HG02759 (cell line): ENCODE measurements around the gene CACNA1H.
"Not testable (repeated sequence)": the region's sequence is repeated elsewhere in the genome, so short reads cannot be mapped to it uniquely, and the experiment has no call there.

ENCODE experiments used
- ATAC-seq: cut with Tn5 transposase; IDR thresholded peaks from one replicate; pipeline ENCODE4 v1.9.1; 2021; ENCODE audit warnings: mild to moderate bottlenecking, moderate library complexity; ENCODE audit not compliant: unreplicated experiment

The CACNA1H gene

DNA sequence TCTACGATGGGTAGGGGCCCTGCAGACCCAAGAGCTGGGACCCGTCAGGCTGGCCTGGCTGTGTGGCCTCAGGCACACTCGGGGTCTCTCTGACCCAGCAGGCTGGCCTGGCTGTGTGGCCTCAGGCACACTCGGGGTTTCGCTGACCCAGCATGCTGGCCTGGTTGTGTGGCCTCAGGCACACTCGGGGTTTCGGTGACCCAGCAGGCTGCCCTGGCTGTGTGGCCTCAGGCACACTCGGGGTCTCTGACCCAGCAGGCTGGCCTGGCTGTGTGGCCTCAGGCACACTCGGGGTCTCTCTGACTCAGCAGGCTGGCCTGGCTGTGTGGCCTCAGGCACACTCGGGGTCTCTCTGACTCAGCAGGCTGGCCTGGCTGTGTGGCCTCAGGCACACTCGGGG, 37.9 kb downstream of the CACNA1H start:
- ATAC-seq, result not testable (repeated sequence)

DNA sequence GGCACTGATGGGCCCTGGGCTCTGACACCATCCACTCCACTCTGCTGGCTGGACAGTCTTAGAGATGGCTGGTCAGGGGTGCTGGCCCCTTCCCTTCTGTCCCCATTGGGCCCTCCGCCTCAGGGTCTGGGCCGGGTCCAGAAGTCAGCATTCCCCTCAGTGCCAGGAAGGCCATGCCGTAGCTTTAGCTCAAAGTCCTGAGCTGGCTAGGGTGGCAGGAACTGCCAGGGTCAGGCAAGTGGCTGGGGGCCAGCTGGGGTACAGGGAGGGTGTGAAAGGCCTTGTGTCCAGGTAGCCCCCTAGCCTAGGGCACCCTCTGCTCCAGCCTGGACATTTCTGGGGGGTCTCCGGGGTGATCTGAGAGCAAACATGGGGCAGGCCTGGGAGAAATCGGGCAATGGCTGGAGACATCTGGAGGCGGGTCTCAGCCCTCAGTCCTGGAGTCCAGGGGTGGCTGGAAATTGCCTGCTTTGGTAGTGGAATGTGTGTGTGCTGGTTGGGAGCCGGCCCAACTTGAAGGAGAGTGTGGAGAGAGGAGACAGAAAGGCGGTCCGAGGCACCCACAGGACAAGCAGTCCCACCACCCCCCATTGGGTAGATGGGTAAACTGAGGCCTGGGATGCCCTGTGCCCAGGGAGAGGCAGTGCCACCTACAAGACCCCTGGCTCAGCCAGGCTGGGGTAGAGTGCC, 39.6 kb downstream of the CACNA1H start:
- no peak for ATAC-seq

DNA sequence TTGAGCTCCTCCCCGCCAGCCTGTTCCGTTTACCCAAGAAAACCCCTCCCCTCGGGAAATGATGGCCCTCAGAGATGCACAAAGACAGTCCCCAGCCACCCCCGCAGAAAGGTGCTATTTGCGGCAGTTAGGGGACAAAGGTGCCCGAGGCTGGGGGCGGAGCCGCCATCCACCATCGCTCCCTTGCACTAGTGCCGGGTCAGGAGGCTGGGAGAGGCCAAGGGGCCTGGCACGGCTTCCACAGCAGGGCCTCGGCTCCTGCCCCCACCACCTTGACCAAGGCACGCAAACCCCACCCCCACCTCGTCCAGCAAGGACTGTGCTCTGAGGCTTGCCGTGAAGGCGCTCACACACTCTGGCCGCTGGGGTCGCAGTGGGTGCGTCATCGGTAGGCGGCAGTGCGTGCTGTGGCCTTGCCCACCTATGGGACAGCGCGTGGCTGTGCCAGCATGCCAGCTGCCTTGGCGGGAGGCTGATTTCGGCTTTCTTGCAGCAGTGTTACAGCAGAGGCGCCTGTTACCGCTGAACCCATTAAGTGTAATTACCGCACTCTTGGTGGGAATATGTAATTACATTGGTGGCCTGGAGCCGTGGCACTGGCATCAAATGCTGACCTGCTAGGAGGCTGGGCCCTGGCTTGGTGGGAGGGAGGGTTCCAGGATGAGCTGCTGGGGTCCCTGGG, 40.4 kb downstream of the CACNA1H start:
- no peak for ATAC-seq

DNA sequence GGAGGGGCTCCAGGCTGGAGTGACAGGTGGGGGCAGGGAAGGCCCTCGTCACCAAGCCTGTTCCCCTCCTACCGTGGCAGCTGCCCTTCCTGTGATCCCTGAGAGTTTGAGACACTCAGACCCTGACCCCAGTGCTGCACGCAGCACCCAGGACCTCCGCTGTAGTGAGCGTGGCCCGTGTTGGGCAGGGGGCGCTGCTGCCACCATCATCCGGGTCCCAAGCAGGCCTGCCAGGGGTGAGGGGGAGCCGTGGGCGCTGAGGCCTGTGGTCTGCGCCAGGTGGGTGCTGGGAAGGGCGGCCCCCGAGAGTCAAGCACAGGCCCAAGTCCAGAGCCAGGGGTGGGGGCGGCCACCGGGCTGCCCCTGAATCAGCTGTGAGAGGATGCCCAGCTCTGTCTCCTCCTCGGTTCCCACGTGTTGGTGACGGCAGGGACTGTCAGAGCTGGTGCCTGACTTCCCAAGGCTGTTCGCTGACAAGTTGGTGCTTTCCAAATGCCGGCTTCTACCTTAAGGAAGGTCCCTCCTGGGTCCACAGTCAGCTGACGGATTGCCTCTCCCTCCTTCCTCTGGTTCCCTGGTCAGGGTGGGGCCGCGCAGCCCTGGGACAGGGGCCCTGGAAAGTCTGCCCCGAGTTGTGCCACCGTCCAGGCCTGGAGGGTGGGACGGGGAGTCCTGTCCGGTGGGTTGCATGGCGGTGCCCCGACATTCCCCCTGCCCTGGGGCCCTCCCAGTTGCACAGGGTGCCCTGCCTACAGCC, 41.1 kb downstream of the CACNA1H start:
- no peak for ATAC-seq

DNA sequence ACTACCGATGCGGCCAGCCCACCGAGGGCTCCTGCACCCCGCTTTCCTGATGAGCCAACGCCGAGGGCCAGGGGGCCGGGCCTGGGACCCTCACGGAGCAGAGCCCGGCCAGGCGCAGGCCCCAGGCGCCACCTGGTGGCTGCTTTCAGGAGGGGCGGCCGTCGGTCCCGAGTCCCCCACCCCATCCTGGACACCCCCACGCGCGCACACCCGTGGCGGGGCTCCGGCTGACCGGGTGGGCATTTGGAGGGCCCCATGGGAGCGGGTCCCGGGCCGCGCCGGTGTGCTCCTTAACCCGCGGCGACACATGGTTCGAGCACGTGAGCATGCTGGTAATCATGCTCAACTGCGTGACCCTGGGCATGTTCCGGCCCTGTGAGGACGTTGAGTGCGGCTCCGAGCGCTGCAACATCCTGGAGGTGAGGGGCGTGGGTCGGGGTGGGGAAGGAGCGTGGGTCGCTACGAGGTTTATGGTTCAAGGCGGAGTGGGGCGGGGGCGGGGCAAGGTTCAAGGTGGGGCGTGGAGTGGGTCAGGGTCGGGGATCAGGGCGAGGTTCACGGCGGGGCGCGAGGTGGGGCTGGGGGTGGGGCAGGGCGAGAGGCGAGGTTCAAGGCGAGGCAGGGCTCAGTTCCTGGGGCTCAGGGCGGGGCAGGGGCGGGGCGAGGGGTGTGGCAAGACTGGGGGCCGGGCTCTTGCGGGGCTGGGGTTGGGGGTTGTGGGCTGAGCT, 41.9 kb downstream of the CACNA1H start:
- no peak for ATAC-seq

DNA sequence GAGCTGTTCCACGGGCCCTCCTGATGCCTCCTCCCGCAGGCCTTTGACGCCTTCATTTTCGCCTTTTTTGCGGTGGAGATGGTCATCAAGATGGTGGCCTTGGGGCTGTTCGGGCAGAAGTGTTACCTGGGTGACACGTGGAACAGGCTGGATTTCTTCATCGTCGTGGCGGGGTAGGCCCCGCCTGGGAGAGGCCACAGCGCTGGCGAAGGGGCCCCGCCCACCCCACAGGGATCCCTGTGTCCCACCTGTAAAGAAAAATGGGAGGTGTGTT, 42.4 kb downstream of the CACNA1H start:
- ATAC-seq, result no peak

DNA sequence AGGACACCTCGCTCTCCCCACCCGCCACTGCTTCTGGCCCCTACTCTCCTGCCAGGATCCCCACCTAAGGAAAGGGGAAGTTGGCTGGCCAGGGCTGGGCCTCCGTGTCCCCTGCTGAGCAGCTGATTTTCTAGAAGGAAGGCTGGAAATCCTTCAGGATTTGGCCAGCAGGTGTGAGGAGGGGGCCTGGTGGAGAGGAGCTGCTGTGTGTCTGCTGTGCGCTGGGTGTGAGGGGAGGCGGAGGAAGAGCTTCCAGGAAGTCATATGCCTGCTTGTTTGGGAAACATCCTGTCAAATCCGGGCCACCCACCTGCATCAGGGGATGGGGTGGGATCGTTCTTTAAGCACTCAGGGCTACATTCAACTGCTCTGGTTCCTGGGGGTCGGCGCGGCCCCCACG, 43.6 kb downstream of the CACNA1H start:
- ATAC-seq, result no peak

DNA sequence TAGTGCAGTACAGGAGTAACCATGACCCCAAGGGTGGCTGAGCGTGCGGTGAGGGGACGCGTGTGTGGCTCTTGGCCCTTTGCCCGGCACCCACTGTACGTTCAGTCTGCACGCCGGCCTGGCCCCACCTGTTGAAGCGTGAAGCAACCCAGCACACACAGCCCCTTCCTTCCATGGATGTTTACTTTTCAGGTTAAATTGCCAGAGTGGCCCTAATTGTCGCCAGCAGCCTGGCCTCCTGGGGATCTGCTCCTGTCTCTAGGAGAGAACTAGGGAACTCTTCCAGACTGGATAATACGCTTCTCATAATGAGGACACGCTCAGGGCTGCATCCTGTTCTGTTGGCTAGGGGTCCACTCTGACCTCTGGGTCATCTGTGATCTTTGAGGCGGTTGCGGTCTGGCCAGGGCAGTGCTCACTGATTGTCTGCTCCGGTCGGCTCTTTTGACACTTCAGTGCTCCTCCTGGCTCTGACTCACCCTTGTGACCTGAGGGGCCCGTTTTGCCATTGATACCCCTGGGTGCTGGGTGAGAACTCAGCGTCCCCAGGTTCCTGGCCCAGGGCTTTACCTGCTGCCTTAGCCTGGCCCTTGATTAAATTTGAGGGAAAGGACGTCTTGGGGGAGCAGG, 44.4 kb downstream of the CACNA1H start:
- no peak for ATAC-seq

DNA sequence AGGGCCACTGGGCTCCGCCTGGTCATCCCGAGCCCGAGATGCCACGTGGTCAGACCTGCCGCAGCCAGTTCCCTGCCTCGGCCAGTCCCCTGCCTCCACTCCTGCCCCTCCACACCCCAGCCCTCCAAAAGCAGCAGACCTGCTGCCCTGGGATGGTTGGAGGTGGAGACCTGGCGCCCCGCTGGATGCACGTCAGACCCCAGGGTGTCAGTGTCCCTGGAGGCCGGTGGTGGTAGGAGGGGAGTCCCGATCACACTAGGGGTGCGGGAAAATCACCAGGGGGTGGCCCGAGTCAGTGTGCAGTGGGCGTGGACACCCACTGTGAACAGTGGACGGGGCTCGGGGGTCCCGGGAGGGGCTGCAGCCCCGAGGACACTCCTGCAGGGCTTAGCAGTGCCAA, 45.3 kb downstream of the CACNA1H start:
- no peak for ATAC-seq

DNA sequence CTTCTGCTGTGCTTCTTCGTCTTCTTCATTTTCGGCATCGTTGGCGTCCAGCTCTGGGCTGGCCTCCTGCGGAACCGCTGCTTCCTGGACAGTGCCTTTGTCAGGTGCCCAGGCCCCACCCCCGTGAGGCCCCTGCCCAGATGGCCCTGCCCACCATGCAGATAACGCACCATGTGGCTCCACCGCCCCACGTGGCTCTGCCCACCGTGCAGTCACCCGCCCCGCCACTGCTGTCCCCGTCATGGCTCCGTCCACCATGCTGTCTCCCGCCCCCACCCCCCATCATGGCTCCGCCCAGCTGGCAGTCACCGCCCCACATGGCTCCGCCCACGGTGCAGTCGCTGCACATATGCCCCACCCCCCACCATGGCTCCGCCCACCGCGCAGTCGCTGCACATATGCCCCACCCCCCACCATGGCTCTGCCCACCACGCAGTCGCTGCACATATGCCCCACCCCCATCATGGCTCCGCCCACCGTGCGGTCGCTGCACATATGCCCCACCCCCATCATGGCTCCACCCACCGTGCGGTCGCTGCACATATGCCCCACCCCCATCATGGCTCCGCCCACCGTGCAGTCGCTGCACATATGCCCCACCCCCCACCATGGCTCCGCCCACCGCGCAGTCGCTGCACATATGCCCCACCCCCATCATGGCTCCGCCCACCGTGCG, 45.9 kb downstream of the CACNA1H start:
- ATAC-seq, result not testable (repeated sequence)

DNA sequence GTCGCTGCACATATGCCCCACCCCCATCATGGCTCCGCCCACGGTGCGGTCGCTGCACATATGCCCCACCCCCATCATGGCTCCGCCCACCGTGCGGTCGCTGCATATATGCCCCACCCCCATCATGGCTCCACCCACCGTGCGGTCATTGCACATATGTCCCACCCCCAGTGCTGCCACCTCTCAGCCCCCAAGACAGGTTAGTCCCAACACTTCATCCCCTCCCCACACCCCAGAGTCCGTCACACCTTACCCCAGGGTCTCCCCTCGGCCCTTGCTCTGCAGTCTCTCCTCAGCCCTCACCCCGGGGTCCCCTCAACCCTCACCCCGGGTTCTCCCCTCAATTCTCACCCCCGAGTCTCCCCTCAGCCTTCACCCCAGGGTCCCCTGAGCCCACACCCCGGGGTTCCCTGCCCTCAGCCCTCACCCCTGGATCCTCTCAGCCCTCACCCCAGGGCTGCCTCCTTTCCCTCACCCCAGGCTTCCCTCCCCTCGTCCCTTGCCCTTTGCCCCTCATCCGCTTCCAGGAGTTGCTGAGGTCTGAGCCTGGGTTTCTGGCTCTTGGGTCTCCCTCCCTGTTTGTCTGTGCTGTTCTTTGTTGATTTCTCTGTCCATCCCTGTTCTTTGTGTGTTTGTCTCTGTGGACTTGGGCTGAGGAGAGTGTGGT, 46.6 kb downstream of the CACNA1H start:
- no peak for ATAC-seq

DNA sequence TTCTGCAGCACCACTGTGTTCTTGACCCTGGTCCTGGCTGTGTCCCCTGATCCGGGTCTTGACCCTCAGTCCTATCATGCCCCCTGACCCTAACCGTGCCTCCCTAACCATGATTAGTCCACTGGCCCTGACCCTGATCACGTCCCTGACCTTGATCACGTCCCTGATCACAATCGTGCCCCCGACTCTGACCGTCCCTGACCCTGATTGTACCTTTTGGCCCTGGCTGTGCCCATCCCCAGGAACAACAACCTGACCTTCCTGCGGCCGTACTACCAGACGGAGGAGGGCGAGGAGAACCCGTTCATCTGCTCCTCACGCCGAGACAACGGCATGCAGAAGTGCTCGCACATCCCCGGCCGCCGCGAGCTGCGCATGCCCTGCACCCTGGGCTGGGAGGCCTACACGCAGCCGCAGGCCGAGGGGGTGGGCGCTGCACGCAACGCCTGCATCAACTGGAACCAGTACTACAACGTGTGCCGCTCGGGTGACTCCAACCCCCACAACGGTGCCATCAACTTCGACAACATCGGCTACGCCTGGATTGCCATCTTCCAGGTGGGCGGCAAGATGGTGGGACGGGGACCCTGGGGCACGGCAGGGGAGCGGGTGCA, 47.2 kb downstream of the CACNA1H start:
- no peak for ATAC-seq

DNA sequence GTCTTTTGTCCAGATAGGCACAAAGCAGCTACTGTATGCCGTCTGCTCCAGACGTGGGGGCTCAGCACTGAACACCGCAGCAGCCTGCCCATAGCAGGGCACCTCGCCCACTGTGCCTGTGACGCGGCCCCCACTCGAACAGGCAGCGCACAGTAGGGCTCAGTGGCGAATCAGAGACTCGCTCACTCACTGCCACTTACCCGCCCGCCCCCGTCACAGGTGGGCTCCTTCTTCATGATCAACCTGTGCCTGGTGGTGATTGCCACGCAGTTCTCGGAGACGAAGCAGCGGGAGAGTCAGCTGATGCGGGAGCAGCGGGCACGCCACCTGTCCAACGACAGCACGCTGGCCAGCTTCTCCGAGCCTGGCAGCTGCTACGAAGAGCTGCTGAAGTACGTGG, 48.5 kb downstream of the CACNA1H start:
- no peak for ATAC-seq

DNA sequence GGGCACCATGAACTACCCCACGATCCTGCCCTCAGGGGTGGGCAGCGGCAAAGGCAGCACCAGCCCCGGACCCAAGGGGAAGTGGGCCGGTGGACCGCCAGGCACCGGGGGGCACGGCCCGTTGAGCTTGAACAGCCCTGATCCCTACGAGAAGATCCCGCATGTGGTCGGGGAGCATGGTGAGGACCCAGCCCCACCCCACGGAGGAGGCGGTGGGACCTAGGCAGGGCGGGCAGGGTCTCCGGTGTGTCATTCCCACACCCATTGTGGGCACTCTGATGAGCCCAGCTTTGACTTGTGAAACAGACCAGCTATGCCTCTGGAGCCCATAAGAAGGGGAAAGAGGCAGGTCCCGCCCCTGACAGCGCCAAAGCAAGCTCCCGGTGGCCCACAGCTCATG, 49.4 kb downstream of the CACNA1H start:
- ATAC-seq, result no peak

DNA sequence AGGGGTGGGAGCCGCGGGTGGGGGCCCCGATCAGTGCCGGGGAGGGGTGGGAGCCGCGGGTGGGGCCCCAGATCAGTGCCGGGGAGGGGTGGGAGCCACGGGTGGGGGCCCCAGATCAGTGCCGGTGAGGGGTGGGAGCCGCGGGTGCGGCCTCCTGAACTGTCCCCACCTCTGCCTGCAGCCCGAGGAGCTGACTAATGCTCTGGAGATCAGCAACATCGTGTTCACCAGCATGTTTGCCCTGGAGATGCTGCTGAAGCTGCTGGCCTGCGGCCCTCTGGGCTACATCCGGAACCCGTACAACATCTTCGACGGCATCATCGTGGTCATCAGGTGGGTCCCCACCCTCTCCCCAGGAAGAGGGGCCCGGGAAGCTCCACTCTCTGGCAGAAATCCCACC, 52.0 kb downstream of the CACNA1H start:
- ATAC-seq, result no peak

DNA sequence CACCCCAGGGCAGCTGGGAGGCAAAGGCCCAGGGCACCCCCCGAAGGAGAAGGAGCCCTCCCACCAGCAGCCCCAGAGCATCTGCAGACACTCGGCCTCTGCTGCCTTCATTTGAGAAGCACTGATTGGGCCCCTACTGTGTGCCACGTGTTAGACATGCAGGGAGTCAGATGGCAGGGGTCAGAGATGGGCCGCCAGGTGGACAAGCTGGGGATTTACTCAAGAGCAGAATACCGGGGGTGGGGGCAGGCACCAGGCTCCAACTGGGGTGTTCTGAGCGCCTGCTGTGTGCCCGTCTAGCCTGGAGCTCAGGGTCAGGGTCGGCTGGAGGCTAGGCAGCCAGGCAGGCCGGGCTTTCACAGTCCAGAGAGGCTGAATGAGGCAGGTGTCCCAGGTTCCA, 53.4 kb downstream of the CACNA1H start:
- ATAC-seq, result no peak

DNA sequence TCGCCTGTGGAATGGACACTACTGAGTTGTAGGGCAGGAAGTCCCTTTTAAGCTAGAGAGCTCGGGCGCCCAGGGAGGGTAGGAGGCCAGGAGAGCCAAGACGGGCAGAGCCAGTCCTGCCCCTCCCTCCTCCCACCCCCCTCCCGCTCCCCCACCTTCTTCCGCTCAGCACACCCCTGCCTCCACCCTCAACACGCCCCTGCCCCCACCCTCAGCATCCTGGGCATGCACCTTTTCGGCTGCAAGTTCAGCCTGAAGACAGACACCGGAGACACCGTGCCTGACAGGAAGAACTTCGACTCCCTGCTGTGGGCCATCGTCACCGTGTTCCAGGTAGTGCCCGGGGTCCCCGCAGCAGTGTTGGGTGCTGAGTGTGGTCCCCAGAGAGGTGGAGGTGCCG, 53.9 kb downstream of the CACNA1H start:
- no peak for ATAC-seq

DNA sequence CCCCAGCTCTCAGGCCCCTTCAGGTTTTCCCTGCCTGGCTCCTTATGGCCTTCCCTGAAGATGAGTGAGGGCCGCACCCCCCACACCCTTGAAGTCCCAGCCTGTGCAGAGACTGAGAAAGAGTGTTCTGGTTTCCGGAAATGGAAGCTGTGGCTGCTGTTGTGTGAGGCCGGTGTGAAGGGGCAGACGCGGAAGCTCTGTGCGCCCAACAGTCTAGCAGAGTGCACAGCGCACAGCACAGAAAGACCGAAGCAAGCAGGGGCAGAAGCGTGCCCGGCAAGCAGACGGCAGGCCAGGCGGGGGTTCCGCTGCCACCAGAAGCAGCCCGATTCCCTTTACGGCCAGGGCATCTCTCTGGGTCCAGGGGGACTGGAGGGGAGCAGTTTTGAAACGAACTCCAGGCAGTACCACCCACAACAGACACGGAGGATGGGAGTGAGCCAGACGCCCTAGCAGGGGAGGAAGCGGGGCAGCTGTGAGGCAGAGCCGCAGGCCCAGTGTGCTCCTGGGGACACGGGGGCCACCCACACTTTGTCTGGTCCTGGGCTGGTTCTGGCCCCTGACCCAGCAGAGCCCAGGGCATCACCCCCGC, 55.4 kb downstream of the CACNA1H start:
- no peak for ATAC-seq

DNA sequence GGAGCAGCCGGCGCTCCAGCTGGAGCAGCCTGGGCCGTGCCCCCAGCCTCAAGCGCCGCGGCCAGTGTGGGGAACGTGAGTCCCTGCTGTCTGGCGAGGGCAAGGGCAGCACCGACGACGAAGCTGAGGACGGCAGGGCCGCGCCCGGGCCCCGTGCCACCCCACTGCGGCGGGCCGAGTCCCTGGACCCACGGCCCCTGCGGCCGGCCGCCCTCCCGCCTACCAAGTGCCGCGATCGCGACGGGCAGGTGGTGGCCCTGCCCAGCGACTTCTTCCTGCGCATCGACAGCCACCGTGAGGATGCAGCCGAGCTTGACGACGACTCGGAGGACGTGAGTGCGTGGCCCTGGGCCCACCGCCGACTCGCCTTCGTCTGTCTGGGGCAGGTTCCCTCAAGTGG, 56.2 kb downstream of the CACNA1H start:
- no peak for ATAC-seq
